ENCODE data around the gene AFAP1L2.

The AFAP1L2 gene

GRCh38 chr10:114408968-114409444 is 4.7 kb upstream of the AFAP1L2 start:
- DNase-seq (ENCODE audit: low read depth), result no peak

GRCh38 chr10:114408112-114408967 is 4.0 kb upstream of the AFAP1L2 start:
- DNase-seq (ENCODE audit: low read depth), result no peak

GRCh38 chr10:114406455-114406854 is 2.2 kb upstream of the AFAP1L2 start:
- DNase-seq (ENCODE audit: low read depth), result no peak

- no peak for DNase-seq (ENCODE audit: low read depth)
These were observed 679 bp upstream of the AFAP1L2 start for GRCh38 chr10:114405011-114405350.

- no peak for DNase-seq (ENCODE audit: low read depth)
These were observed 651 bp downstream of the AFAP1L2 start for GRCh38 chr10:114403541-114404161.

- DNase-seq (ENCODE audit: low read depth), result no peak
These were observed 1.3 kb downstream of the AFAP1L2 start for GRCh38 chr10:114402871-114403540.

GRCh38 chr10:114402233-114402632 is 2.1 kb downstream of the AFAP1L2 start:
- DNase-seq (ENCODE audit: low read depth), result no peak

- DNase-seq (ENCODE audit: low read depth), result peak; percentile 92
These were observed 3.0 kb downstream of the AFAP1L2 start for GRCh38 chr10:114401195-114401791.

GRCh38 chr10:114400091-114400490 is 4.2 kb downstream of the AFAP1L2 start:
- DNase-seq (ENCODE audit: low read depth), result no peak

GRCh38 chr10:114399576-114399975 is 4.7 kb downstream of the AFAP1L2 start:
- DNase-seq (ENCODE audit: low read depth), result no peak

- DNase-seq (ENCODE audit: low read depth), result no peak
These were observed 5.5 kb downstream of the AFAP1L2 start for GRCh38 chr10:114398587-114399331.

GRCh38 chr10:114397651-114398145 is 6.6 kb downstream of the AFAP1L2 start:
- DNase-seq (ENCODE audit: low read depth), result no peak

- DNase-seq (ENCODE audit: low read depth), result no peak
These were observed 7.8 kb downstream of the AFAP1L2 start for GRCh38 chr10:114396464-114396863.

GRCh38 chr10:114395366-114396022 is 8.8 kb downstream of the AFAP1L2 start:
- DNase-seq (ENCODE audit: low read depth), result no peak

GRCh38 chr10:114394531-114394930 is 9.8 kb downstream of the AFAP1L2 start:
- no peak for DNase-seq (ENCODE audit: low read depth)

- no peak for DNase-seq (ENCODE audit: low read depth)
These were observed 10.4 kb downstream of the AFAP1L2 start for GRCh38 chr10:114393886-114394285.

- no peak for DNase-seq (ENCODE audit: low read depth)
These were observed 10.8 kb downstream of the AFAP1L2 start for GRCh38 chr10:114393482-114393881.

GRCh38 chr10:114392112-114392835 is 12.0 kb downstream of the AFAP1L2 start:
- DNase-seq (ENCODE audit: low read depth), result no peak

- no peak for DNase-seq (ENCODE audit: low read depth)
These were observed 12.7 kb downstream of the AFAP1L2 start for GRCh38 chr10:114391599-114391998.

GRCh38 chr10:114389426-114389825 is 14.9 kb downstream of the AFAP1L2 start:
- no peak for DNase-seq (ENCODE audit: low read depth)
